Spleen (tissue), 7 donors: ENCODE results near the gene AGFG2.

Experiments used
- POLR2AphosphoS5 ChIP-seq, 3 donors: sonication (generic); formaldehyde crosslinking; IDR thresholded peaks; one replicate each; pipeline ENCODE4 v1.5.1; 2017; ENCODE audit warnings: antibody characterized with exemption in 3 of 3
- TF ChIP-seq, protein P1 (sequence below), 11 experiments: fragments of 200-600 bp in 7 of 11; fragments of 450-650 bp in 4 of 11; sonication (generic) in 4 of 11; IDR thresholded peaks in 8 of 11; conservative IDR thresholded peaks in 3 of 11; 1 replicate in 7 of 11; 2 replicates in 4 of 11; pipeline versions ENCODE4 v1.4.0 to v1.8.0; 2016 to 2021; ENCODE audit warnings: antibody characterized with exemption in 11 of 11, inconsistent platforms in 4 of 11, mild to moderate bottlenecking in 1 of 11
- donor health status: DM: no; HTN: no; CAD: no; lungs with moderate emphysema.
- donor health status: DM: no; HTN: no; CAD: no.
- donor health status: DM: no; HTN: no; CAD: no.

DNA sequence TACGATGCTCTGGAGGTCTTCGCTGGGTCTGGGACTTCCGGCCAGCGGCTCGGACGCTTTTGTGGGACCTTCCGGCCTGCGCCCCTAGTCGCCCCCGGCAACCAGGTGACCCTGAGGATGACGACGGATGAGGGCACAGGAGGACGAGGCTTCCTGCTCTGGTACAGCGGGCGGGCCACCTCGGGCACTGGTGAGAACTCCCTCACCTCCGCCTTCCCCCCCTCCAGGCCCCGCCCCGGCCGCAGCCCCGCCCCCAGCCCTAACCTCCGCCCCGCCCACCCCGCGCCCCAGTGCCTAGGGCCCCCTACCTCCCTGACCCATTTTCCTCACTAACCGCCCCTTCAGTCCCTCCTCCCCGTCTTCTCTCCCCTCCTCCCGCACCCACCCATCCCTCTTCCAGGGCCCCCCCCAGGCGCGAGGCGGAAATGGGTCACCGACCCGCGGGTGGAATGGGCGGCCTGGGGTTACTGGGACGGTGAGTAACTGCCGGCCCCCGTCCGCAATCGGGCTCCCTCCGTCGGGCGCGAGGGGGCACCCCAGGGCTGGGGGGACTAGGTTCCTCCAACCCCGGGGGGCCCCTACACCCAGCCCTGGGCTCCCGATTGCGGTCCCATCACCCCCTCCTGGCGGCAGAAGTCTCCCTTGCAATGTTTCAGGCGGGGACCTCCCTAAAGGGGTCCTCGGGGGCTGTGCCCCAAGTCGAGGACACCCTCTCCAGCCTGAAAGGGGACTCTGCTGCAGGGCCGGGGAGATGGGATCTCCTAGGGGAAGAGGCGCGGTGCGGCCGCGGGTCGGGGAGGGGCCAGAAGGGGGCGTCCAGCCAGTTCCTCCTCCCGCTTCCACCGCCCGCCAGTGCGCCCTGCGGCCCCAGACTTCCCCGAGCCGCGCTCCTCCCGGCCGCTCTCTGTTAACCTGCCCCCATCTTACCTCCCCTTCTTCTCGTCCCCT, 65.3 kb downstream of the AGFG2 start:
- TF ChIP-seq, protein P1, sequence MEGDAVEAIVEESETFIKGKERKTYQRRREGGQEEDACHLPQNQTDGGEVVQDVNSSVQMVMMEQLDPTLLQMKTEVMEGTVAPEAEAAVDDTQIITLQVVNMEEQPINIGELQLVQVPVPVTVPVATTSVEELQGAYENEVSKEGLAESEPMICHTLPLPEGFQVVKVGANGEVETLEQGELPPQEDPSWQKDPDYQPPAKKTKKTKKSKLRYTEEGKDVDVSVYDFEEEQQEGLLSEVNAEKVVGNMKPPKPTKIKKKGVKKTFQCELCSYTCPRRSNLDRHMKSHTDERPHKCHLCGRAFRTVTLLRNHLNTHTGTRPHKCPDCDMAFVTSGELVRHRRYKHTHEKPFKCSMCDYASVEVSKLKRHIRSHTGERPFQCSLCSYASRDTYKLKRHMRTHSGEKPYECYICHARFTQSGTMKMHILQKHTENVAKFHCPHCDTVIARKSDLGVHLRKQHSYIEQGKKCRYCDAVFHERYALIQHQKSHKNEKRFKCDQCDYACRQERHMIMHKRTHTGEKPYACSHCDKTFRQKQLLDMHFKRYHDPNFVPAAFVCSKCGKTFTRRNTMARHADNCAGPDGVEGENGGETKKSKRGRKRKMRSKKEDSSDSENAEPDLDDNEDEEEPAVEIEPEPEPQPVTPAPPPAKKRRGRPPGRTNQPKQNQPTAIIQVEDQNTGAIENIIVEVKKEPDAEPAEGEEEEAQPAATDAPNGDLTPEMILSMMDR (IDR thresholded peaks at IDR 0.05 in 8 of 11, conservative IDR thresholded peaks at IDR 0.05 in 3 of 11), result peak; percentile 15 to 76 (median 53)
- TF ChIP-seq POLR2AphosphoS5 (IDR thresholded peaks at IDR 0.05), result peak; percentile 83 to 88 (median 85)
